Forelimb muscle (tissue), 1 donor: ENCODE results near the gene TMEM190. TPM values are rescaled to one million over a fixed set of nuclear protein-coding genes. Genes with fewer than 3 reads are reported as not detected.

Experiments used
- DNase-seq: peaks from one replicate; pipeline ENCODE4 v3.0.0-alpha.2; 2013; ENCODE audit warnings: low read depth
- polyA plus RNA-seq: library from polyadenylated mRNA; unstranded; fragments of 120-200 nt; gene quantifications from one replicate; pipeline ENCODE4 v1.2.1, GENCODE V29; 2013; ENCODE audit not compliant: insufficient read length

TMEM190 gene
- polyA plus RNA-seq, 1 donor: not detected

GRCh38 chr19:55352040-55352439 lies 24.6 kb upstream of the TMEM190 start:
- no peak for DNase-seq

- no peak for DNase-seq
These were observed 24.0 kb upstream of the TMEM190 start for GRCh38 chr19:55352549-55353145.

- no peak for DNase-seq
These were observed 23.2 kb upstream of the TMEM190 start for GRCh38 chr19:55353356-55353802.

GRCh38 chr19:55353803-55354697 lies 22.6 kb upstream of the TMEM190 start:
- no peak for DNase-seq

GRCh38 chr19:55354698-55355212 lies 21.9 kb upstream of the TMEM190 start, which contains the start of gene COX6B2:
TSS of gene COX6B2 (minus strand) at chr19:55354719. CDS start at chr19:55354521, 198 bp downstream.
- no peak for DNase-seq

GRCh38 chr19:55355213-55355821 lies 21.3 kb upstream of the TMEM190 start:
- no peak for DNase-seq

- no peak for DNase-seq
These were observed 18.1 kb upstream of the TMEM190 start for GRCh38 chr19:55358493-55358892.

- DNase-seq: no peak
These were observed 17.4 kb upstream of the TMEM190 start for GRCh38 chr19:55358943-55359908.

GRCh38 chr19:55360902-55361301 lies 15.7 kb upstream of the TMEM190 start:
- DNase-seq: no peak

GRCh38 chr19:55362174-55362989 lies 14.2 kb upstream of the TMEM190 start:
- DNase-seq: no peak

- DNase-seq: no peak
These were observed 13.5 kb upstream of the TMEM190 start, which contains the start of gene GARIN5B for GRCh38 chr19:55362990-55363716. TSS of gene GARIN5B (minus strand) at chr19:55363260. CDS start at chr19:55363066, 194 bp downstream.

GRCh38 chr19:55365245-55365644 lies 11.4 kb upstream of the TMEM190 start:
- no peak for DNase-seq

GRCh38 chr19:55365964-55366363 lies 10.7 kb upstream of the TMEM190 start:
- no peak for DNase-seq

- DNase-seq: no peak
These were observed 9.8 kb upstream of the TMEM190 start for GRCh38 chr19:55366790-55367189.

GRCh38 chr19:55368106-55368505 lies 8.5 kb upstream of the TMEM190 start:
- no peak for DNase-seq

- no peak for DNase-seq
These were observed 7.7 kb upstream of the TMEM190 start for GRCh38 chr19:55368701-55369563.

GRCh38 chr19:55369653-55370304 lies 6.8 kb upstream of the TMEM190 start:
- DNase-seq: no peak
